ENCODE measurements around the gene RAB31.

The RAB31 gene

DNA sequence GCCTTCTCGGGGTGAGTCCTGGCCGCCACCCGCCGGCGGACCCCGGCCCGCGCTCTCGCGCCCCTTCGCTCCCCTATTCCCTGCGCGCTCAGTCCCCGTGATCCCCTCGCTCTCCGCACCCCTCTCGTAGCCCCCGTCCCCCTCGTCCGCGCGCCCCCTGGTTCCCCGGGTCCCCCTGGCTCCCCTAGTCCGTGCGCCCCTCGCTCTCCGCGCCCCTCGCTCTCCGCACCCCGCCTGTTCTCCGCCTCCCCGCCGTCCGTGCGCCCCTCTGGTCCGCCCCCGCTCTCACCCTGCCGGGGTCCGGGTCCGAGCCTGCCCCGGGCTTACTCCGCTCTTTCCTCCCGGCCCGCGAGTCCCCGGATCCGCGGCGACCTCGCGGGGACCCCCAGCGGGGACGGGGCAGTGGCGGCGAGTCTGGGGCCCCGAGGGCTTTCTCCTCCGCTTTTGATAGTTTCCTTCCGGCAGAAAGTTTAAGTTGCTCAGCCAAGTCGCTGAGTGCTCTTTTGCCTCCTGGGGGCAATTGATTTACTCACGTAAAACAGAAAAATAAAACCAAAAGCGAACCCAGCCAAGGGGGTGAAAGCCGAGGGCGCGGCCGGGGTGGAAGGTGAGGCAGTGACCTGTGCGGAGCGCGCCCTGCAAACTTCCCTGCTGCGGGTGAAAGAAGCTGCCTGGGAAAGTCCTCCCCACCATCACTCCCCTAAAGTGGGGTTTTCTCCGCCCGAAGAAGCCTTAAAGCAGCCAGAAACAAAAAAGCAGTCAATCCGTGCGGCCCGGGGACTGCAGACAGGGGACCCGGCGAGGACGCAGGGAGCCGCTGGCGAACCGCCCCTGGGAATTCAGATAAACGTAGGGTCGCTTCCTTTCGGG lies 568 bp downstream of the RAB31 start:
- peak overlapping the region; percentile 86 for H3K4me3 ChIP-seq (ENCODE audit: low read depth, low read length)
- TF ChIP-seq CTCF (IDR thresholded peaks at IDR 0.05; ENCODE audit: low read depth, low read length), result no peak

- TF ChIP-seq CTCF (IDR thresholded peaks at IDR 0.05; ENCODE audit: low read depth, low read length), result no peak
- peak overlapping the region; percentile 86 for H3K4me3 ChIP-seq (ENCODE audit: low read depth, low read length)
These were observed 1.3 kb downstream of the RAB31 start for GRCh38 chr18:9709304-9709877.

DNA sequence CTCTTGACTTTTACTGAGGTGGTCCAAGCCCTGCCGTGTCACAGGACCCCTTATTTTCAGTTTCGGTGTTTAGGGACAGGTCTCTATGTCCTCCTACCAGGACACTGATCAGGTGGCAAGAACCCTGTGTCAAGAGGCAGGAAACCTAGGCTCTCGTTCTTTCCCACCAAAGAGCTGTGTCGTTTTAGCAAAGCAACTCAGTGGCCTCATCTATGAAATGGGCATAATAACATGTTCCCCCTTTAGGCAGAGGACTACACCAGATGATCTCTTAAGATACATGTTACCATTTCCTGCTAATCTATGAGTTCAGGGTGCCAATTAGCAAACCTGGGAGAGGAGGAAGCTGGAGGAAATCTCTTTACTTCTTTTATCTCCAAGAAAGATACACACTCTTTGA lies 1.9 kb downstream of the RAB31 start:
- TF ChIP-seq CTCF (IDR thresholded peaks at IDR 0.05; ENCODE audit: low read depth, low read length), result no peak
- no peak overlapping the region for H3K4me3 ChIP-seq (ENCODE audit: low read depth, low read length)

GRCh38 chr18:9711361-9712129 lies 3.4 kb downstream of the RAB31 start:
- H3K4me3 ChIP-seq (ENCODE audit: low read depth, low read length), result no peak overlapping the region
- no peak for TF ChIP-seq CTCF (IDR thresholded peaks at IDR 0.05; ENCODE audit: low read depth, low read length)

GRCh38 chr18:9712130-9712577 lies 4.1 kb downstream of the RAB31 start:
- no peak for TF ChIP-seq CTCF (IDR thresholded peaks at IDR 0.05; ENCODE audit: low read depth, low read length)

GRCh38 chr18:9712611-9713010 lies 4.5 kb downstream of the RAB31 start:
- no peak for TF ChIP-seq CTCF (IDR thresholded peaks at IDR 0.05; ENCODE audit: low read depth, low read length)
- H3K4me3 ChIP-seq (ENCODE audit: low read depth, low read length), result no peak overlapping the region

More at GRCh38 chr18:9712130-9712577, 4.1 kb downstream of the RAB31 start:
- no peak overlapping the region for H3K4me3 ChIP-seq (ENCODE audit: low read depth, low read length)

Data from WI38 (cell line).